DMS114 treated with DMSO at 0.1 percent for 48 hours (cell line): ENCODE data around the gene EPHB6.

Experiments used
- DNase-seq: peaks from one replicate; lab custom pipeline; 2025; ENCODE audit not compliant: unreplicated experiment; lab: John Stamatoyannopoulos, UW

EPHB6 gene

DNA sequence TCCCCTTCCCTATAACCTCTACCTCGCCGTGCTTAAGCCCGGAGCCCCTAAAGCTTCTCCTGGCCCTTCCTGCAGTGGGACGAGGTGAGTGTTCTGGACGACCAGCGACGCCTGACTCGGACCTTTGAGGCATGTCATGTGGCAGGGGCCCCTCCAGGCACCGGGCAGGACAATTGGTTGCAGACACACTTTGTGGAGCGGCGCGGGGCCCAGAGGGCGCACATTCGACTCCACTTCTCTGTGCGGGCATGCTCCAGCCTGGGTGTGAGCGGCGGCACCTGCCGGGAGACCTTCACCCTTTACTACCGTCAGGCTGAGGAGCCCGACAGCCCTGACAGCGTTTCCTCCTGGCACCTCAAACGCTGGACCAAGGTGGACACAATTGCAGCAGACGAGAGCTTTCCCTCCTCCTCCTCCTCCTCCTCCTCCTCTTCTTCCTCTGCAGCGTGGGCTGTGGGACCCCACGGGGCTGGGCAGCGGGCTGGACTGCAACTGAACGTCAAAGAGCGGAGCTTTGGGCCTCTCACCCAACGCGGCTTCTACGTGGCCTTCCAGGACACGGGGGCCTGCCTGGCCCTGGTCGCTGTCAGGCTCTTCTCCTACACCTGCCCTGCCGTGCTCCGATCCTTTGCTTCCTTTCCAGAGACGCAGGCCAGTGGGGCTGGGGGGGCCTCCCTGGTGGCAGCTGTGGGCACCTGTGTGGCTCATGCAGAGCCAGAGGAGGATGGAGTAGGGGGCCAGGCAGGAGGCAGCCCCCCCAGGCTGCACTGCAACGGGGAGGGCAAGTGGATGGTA, 9.2 kb downstream of the EPHB6 start:
- DNase-seq: no peak

GRCh38 chr7:142864980-142865747, 10.3 kb downstream of the EPHB6 start:
- no peak for DNase-seq

GRCh38 chr7:142865766-142866165, 10.9 kb downstream of the EPHB6 start:
- no peak for DNase-seq

- no peak for DNase-seq
These were observed 11.7 kb downstream of the EPHB6 start for GRCh38 chr7:142866361-142867096.

DNA sequence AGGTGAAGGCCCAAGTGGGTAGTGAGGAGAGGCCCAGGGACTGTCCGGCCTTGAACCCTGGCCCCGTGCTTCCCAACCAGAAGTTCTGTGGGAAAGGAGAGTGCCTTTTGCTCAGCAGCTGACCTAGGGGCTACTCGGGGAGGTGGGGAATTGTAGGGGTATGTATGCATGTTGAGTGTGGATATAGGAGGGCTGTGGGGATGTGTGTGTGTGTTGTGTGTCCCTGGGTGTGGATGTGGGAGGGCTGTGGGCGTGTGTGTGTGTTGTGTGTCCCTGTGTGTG, 12.2 kb downstream of the EPHB6 start:
- no peak for DNase-seq

GRCh38 chr7:142867398-142868187, 12.7 kb downstream of the EPHB6 start:
- no peak for DNase-seq

DNA sequence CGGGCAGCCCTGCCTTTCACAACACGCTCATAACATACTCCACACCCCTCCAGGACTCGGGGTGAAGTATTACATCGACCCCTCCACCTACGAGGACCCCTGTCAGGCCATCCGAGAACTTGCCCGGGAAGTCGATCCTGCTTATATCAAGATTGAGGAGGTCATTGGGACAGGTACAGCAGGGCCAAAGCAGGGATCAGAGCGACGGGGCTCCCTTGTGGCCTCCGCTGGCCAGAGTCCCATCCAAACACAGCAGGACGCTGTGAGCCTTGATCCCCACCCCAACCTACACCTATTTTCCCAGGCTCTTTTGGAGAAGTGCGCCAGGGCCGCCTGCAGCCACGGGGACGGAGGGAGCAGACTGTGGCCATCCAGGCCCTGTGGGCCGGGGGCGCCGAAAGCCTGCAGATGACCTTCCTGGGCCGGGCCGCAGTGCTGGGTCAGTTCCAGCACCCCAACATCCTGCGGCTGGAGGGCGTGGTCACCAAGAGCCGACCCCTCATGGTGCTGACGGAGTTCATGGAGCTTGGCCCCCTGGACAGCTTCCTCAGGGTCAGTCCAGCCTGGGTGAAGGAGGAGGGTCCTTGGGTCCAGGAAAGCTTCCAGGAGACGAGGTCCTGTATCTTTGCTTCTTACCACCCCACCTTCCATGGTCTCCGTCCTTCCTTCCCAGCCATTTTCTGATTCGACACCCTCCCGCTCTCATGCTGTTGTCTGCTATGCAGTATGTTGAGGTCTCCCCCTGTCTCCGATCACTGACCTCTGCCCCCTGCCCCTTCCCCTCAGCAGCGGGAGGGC, 13.5 kb downstream of the EPHB6 start:
- no peak for DNase-seq

GRCh38 chr7:142868986-142869415, 14.1 kb downstream of the EPHB6 start:
- DNase-seq: no peak

DNA sequence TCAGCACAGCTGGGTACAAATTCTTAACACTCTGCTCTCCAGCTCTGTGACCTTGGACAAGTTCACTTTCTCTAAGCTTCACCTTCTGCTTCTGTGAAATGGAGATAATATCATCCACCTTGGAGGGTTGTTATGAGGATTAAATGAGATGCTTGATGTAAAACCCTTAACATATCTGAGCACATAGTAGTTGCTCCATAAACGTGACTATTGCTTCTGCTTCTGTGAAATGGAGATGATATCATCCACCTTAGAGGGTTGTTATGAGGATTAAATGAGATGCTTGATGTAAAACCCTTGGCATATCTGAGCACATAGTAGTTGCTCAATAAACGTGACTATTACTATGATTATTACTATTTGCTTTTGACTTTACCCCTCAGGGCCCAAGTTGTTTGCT, 14.6 kb downstream of the EPHB6 start:
- no peak for DNase-seq

GRCh38 chr7:142870147-142870559, 15.3 kb downstream of the EPHB6 start:
- no peak for DNase-seq

- no peak for DNase-seq
These were observed 15.8 kb downstream of the EPHB6 start for GRCh38 chr7:142870566-142871259.

DNA sequence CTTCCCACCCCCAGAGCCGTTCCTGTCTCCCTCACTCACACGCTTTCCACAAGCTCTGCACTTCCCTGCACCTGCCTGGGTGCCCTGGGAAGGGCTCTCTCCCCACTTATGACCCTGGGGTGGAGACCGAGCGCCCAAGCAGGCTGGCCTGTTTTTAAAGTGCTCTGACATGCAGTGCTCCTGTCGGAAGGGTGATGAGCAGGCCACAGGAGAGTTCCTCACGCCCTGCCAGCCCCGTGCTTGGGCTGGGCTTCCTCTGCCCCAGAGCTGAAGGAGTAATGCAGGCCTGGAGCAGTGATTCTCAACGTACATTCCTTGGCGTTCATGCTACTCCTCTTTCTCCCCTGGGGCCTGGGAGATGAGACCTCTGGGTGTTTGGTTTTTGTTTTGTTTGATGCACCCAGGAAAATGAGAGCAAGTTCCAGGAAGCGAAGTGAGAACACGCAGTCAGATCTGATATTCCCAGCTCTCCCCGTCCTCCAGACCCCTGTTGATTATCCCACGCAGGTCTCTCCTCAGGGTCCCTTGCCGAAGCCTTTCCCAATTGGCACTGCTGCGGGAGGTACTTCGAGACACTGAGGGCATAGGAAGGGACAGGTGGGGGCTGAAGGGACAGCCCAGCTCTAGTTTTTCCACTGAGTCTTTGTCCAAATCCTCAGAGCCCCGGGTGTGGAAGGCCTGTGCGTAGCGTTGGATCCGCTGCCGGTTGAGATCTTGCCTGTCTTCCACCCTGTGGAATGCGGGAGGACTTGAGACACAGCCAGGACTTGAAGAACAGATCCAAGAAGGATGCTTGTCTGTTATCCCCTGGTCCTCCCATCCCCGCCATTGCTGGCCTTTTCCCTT, 16.6 kb downstream of the EPHB6 start:
- no peak for DNase-seq

DNA sequence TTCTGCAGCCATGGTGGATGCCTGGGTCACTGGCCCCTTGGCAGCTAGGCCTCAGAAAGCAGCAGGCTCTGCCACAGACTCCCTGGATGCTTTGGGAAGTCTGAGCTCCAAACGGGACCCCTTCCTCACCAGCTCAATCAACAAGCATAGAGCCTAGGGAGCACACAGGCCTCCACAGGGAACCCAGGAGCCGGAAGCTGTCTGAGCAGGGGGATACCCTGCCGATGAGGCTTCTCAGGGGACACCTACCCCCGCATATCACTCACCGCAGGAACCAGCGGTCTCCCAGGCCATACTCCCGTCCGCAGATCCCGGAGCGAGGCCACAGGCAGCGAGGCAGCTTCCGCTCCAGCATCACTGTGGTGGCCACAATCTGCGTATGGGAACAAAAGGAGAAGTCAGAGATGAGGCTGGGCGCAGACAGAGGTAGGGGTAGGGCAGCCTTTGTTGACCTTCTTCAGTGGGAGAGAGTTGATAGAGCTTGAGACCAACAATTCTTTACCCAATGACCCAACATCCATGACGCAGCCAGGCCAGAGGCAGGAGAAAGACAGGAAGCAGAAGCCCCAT, 17.3 kb downstream of the EPHB6 start:
- no peak for DNase-seq

DNA sequence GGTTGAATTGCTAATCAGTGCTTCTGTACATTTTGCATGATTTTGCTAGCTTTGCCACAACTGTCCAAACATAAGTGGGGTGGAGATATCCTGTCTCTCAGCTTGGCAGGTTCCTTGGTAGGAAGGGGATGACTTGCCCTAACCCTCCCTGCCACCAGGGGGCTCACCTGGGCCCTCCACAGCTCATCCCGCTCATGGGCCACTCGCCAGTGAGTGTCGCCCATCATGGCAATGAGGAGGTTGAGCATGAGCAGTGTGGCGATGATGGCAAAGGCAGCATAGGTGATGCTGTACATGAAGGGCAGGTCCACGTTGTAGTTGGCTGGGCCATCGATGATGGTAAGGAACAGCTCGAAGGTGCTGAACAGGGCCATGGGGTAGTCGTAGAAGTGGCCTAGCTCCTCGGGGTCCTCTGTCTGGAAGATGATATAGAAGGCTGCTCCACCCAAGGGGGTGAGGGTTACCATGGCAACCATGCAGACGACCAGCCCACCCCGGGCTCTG, 18.5 kb downstream of the EPHB6 start:
- no peak for DNase-seq

GRCh38 chr7:142873871-142874270, 19.0 kb downstream of the EPHB6 start:
- DNase-seq: no peak

- DNase-seq: no peak
These were observed 19.5 kb downstream of the EPHB6 start for GRCh38 chr7:142874409-142874808.

GRCh38 chr7:142874837-142875236, 20.0 kb downstream of the EPHB6 start:
- DNase-seq: no peak

- no peak for DNase-seq
These were observed 20.6 kb downstream of the EPHB6 start for GRCh38 chr7:142875456-142875855.
